SK-N-SH (cell line): ENCODE results near the gene PUS10. TPM values are rescaled to one million over a fixed set of nuclear protein-coding genes. Genes with fewer than 3 reads are reported as not detected.

ENCODE experiments used
- polyA plus RNA-seq, 3 experiments: library from polyadenylated mRNA; depleted of rRNA; stranded (reverse); fragments of >200 nt; gene quantifications; 2 replicates each; pipeline ENCODE4 v1.2.3, GENCODE V29; 2012
- small RNA-seq, 7 experiments: library from RNA; depleted of rRNA; stranded (forward); fragments of <200 nt; gene quantifications; one replicate each; pipeline ENCODE3, GENCODE V24; 2012

The PUS10 gene
- polyA plus RNA-seq, 1 of the 3 experiments (the other 2 are of a cell fraction) = 2.8 TPM

Small RNA genes within 50 kb of the gene (small RNA-seq; reads per million reads assigned to genes)
- 0 reads per million in 7 experiments for gene RNA5SP95
- gene RNU4-51P = 0 reads per million in 7 experiments

Other genes starting within 250 kb of the PUS10 start
- 0.59 and 0.96 TPM in 2 replicates for gene REL, start 136.7 kb downstream of the PUS10 start, polyA plus RNA-seq (2012; rRNA removed)
- 10.3 and 12.4 TPM in 2 replicates for gene PEX13, start 535 bp downstream of the PUS10 start, polyA plus RNA-seq (2012; rRNA removed)
- 4.3 and 4.7 TPM in 2 replicates for gene SANBR, start 47.6 kb upstream of the PUS10 start, polyA plus RNA-seq (2012; rRNA removed)
- 24.1 and 26.3 TPM in 2 replicates for gene C2orf74, start 143.9 kb upstream of the PUS10 start, polyA plus RNA-seq (2012; rRNA removed)